C4-2B (cell line): ENCODE measurements around the gene SESN3.

Source experiments
- ZFX ChIP-seq: fragments of 450-650 bp; IDR thresholded peaks from 2 replicates; pipeline ENCODE4 v1.6.1; 2017
- TF ChIP-seq, protein P1 (sequence below): fragments of 450-650 bp; conservative IDR thresholded peaks from 2 replicates; pipeline ENCODE4 v1.5.1; 2017; ENCODE audit warnings: mild to moderate bottlenecking

DNA sequence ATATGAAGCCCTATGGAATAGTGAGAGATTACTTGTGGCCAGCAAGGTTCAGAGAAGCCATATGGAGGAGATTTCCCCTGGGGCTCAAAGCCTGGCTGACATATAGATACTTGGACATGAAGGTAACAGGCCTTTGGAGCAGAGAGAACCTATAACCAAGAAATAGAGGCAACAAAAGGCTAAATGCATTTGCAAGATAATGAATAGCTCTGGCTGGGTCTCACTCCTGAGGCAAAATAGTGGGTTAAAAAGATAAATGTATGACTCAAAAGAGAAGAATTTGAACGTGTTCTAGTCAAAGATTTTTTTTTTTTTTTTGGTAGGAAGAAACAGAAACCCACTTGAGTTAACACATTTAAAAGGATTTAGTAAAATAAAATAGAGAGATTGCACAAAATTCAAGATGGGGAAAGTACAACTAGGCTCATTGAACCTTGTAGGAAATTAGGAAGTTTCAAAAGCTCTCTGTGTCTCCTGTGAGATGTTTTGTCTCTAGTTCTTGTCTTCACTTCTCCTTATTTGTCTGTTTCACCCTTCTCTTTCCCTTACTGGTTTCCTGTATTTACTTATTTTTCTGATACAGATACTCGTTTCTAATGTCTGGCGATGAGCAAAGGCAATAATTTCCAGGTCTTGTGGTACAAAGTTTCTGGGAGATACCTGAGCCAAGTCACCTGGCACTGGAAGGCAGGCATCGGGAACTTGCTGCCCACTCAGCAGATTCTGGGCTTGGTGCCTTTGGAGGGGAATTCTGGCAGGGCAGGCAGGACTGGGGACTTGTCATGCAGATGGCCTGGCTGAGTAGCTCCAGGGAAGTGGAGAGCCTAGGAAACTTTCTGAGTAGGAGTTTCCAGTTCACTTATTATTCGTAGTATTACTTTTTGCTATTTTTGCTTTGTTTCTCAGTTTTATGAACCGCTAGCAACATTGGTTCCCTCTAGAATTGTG is 49.2 kb upstream of the SESN3 start:
- TF ChIP-seq, protein P1, sequence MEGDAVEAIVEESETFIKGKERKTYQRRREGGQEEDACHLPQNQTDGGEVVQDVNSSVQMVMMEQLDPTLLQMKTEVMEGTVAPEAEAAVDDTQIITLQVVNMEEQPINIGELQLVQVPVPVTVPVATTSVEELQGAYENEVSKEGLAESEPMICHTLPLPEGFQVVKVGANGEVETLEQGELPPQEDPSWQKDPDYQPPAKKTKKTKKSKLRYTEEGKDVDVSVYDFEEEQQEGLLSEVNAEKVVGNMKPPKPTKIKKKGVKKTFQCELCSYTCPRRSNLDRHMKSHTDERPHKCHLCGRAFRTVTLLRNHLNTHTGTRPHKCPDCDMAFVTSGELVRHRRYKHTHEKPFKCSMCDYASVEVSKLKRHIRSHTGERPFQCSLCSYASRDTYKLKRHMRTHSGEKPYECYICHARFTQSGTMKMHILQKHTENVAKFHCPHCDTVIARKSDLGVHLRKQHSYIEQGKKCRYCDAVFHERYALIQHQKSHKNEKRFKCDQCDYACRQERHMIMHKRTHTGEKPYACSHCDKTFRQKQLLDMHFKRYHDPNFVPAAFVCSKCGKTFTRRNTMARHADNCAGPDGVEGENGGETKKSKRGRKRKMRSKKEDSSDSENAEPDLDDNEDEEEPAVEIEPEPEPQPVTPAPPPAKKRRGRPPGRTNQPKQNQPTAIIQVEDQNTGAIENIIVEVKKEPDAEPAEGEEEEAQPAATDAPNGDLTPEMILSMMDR = no peak
- no peak for TF ChIP-seq ZFX
